Measurements from ENCODE around the gene GJA1.

GJA1 gene

GRCh38 chr6:121480099-121480713 is 44.8 kb downstream of the GJA1 start:
- intact Hi-C loops (cut with DNase I; ENCODE audit: low total_unique reads), result no loop called here
- Histone ChIP-seq H3K4me1 (no peaks in the 10 kb centered on the region), H3K27ac (no peak overlapping the region), H3K4me3 (no peak overlapping the region), H3K36me3 (no peaks in the 10 kb centered on the region), H3K9me3 (no peaks in the 10 kb centered on the region), H3K27me3 (no peaks in the 10 kb centered on the region)
- DNase-seq, result no peak
- no peak for TF ChIP-seq CTCF (IDR thresholded peaks at IDR 0.05)

GRCh38 chr6:121482004-121482693 is 46.7 kb downstream of the GJA1 start:
- intact Hi-C loops (cut with DNase I; ENCODE audit: low total_unique reads), result no loop called here
- no peaks in the 10 kb centered on the region for H3K36me3 ChIP-seq
- H3K27ac ChIP-seq, result no peak overlapping the region
- no peaks in the 10 kb centered on the region for H3K27me3 ChIP-seq
- H3K4me3 ChIP-seq, result no peak overlapping the region
- TF ChIP-seq CTCF (IDR thresholded peaks at IDR 0.05), result no peak
- no peak for DNase-seq
- no peaks in the 10 kb centered on the region for H3K9me3 ChIP-seq
- no peaks in the 10 kb centered on the region for H3K4me1 ChIP-seq

- no peaks in the 10 kb centered on the region for H3K27me3 ChIP-seq
- no peaks in the 10 kb centered on the region for H3K4me1 ChIP-seq
- DNase-seq, result no peak
- H3K4me3 ChIP-seq, result no peak overlapping the region
- intact Hi-C loops (cut with DNase I; ENCODE audit: low total_unique reads), result no loop called here
- no peaks in the 10 kb centered on the region for H3K9me3 ChIP-seq
- no peak for TF ChIP-seq CTCF (IDR thresholded peaks at IDR 0.05)
- H3K27ac ChIP-seq, result no peak overlapping the region
- no peaks in the 10 kb centered on the region for H3K36me3 ChIP-seq
Measured at GRCh38 chr6:121482751-121483150, 47.3 kb downstream of the GJA1 start.

GRCh38 chr6:121485359-121485811 is 49.9 kb downstream of the GJA1 start:
- DNase-seq, result no peak
- no peak overlapping the region for H3K4me3 ChIP-seq
- H3K4me1 ChIP-seq, result no peaks in the 10 kb centered on the region
- no peaks in the 10 kb centered on the region for H3K9me3 ChIP-seq
- intact Hi-C loops (cut with DNase I; ENCODE audit: low total_unique reads), result no loop called here
- TF ChIP-seq CTCF (IDR thresholded peaks at IDR 0.05), result no peak
- no peak overlapping the region for H3K27ac ChIP-seq
- no peaks in the 10 kb centered on the region for H3K36me3 ChIP-seq
- no peaks in the 10 kb centered on the region for H3K27me3 ChIP-seq

GRCh38 chr6:121491576-121491975 is 56.1 kb downstream of the GJA1 start:
- peak overlapping the region in 1 of 2 donors; percentile 50 for H3K27ac ChIP-seq
- DNase-seq, result no peak
- intact Hi-C loops (cut with DNase I; ENCODE audit: low total_unique reads), result no loop called here
- no peak for TF ChIP-seq CTCF (IDR thresholded peaks at IDR 0.05)
- no peaks in the 10 kb centered on the region for H3K9me3 ChIP-seq
- no peak overlapping the region for H3K4me3 ChIP-seq
- no peaks in the 10 kb centered on the region for H3K36me3 ChIP-seq
- H3K27me3 ChIP-seq, result no peaks in the 10 kb centered on the region
- H3K4me1 ChIP-seq, result peaks cover 0 to 21% (median 0%) of the 10 kb centered on the region in 4 donors

Measured in tibial artery (tissue), 4 donors.